GM23248 (cell line): ENCODE results near the gene HDAC10. TPM values are rescaled to one million over a fixed set of nuclear protein-coding genes. Genes with fewer than 3 reads are reported as not detected.

Experiments used
- DNase-seq: peaks from one replicate; pipeline ENCODE4 v3.0.0-alpha.2; 2015
- H2AFZ ChIP-seq: fragments of 200-600 bp; sonication (generic); 2 replicates; pipeline ENCODE4 v1.6.1; 2016; ENCODE audit warnings: antibody characterized with exemption
- H3F3A ChIP-seq: fragments of 200-600 bp; sonication (generic); 2 replicates; pipeline ENCODE4 v1.6.1; 2016; ENCODE audit warnings: mild to moderate bottlenecking, antibody characterized with exemption, mixed run types; ENCODE audit not compliant: insufficient read depth
- H3K27ac ChIP-seq: fragments of 200-600 bp; sonication (generic); 2 replicates; pipeline ENCODE4 v1.5.1; 2016; ENCODE audit warnings: mild to moderate bottlenecking
- H3K27me3 ChIP-seq: fragments of 200-600 bp; sonication (generic); replicated peaks from 2 replicates; pipeline ENCODE4 v1.6.1; 2016; ENCODE audit warnings: mild to moderate bottlenecking; ENCODE audit not compliant: insufficient read depth
- H3K36me3 ChIP-seq: fragments of 200-600 bp; sonication (generic); 2 replicates; pipeline ENCODE4 v1.6.1; 2016; ENCODE audit warnings: low read depth, mild to moderate bottlenecking
- H3K4me1 ChIP-seq: fragments of 200-600 bp; sonication (generic); 2 replicates; pipeline ENCODE4 v1.6.1; 2016; ENCODE audit warnings: mild to moderate bottlenecking; ENCODE audit not compliant: insufficient read depth
- H3K4me2 ChIP-seq: fragments of 200-600 bp; sonication (generic); one replicate; pipeline ENCODE4 v1.6.1; 2016; ENCODE audit warnings: mild to moderate bottlenecking; ENCODE audit not compliant: unreplicated experiment
- H3K4me3 ChIP-seq: fragments of 200-600 bp; sonication (generic); 2 replicates; pipeline ENCODE4 v1.5.1; 2016; ENCODE audit warnings: mild to moderate bottlenecking
- H3K79me2 ChIP-seq: fragments of 200-600 bp; sonication (generic); 2 replicates; pipeline ENCODE4 v1.6.1; 2016; ENCODE audit warnings: mild to moderate bottlenecking; ENCODE audit not compliant: insufficient read depth
- H3K9ac ChIP-seq: fragments of 200-600 bp; sonication (generic); 2 replicates; pipeline ENCODE4 v1.6.1; 2016; ENCODE audit warnings: mild to moderate bottlenecking
- H3K9me2 ChIP-seq: fragments of 200-600 bp; sonication (generic); 2 replicates; pipeline ENCODE4 v1.6.1; 2016; ENCODE audit warnings: mixed run types, mild to moderate bottlenecking, moderate library complexity; ENCODE audit not compliant: insufficient read depth
- H3K9me3 ChIP-seq: fragments of 200-600 bp; sonication (generic); one replicate; pipeline ENCODE4 v1.6.1; 2017; ENCODE audit warnings: low read depth
- H4K20me1 ChIP-seq: fragments of 200-600 bp; sonication (generic); 2 replicates; pipeline ENCODE4 v1.6.0; 2016; ENCODE audit not compliant: insufficient read depth
- EZH2 ChIP-seq: fragments of 200-600 bp; sonication (generic); IDR thresholded peaks from 2 replicates; pipeline ENCODE4 v1.6.1; 2018; ENCODE audit warnings: antibody characterized with exemption, mild to moderate bottlenecking; ENCODE audit not compliant: insufficient read depth, poor library complexity, severe bottlenecking
- EZH2phosphoT487 ChIP-seq: fragments of 200-600 bp; sonication (generic); IDR thresholded peaks from 2 replicates; pipeline ENCODE4 v1.6.1; 2018; ENCODE audit warnings: antibody characterized with exemption, moderate library complexity, mild to moderate bottlenecking, low read depth; ENCODE audit not compliant: insufficient read depth
- WGBS, 2 experiments: methylation state at CpG; one replicate each; pipeline ENCODE4 v1.1.6; 2015 to 2017; ENCODE audit warnings: low lambda C conversion rate in 2 of 2, low coverage in 1 of 2; ENCODE audit errors: missing lambda C conversion rate in 2 of 2; 5-methylcytosine and 5-hydroxymethylcytosine counted together
- in situ Hi-C: fragments of 300-500 bp; cut with MboI; formaldehyde crosslinking; loops from 2 replicates; pipeline ENCODE4 v1.15.0; 2020
- polyA plus RNA-seq: library from polyadenylated mRNA; unstranded; fragments of >200 nt; fragmentation: Nextera tagmentation; extraction: Ambion mirVana; gene quantifications from 2 replicates; pipeline ENCODE4 v1.2.1, GENCODE V29; 2016
- total RNA-seq: library from RNA; depleted of rRNA; stranded (reverse); fragments of >200 nt; shearing (Covaris generic); gene quantifications from 2 replicates; pipeline ENCODE4 v1.2.3, GENCODE V29; 2014

Gene HDAC10
- total and polyA plus RNA-seq, 2 experiments from 2014 or later: 6.6 to 16.8 TPM

GRCh38 chr22:50285568-50286229, 34.6 kb upstream of the HDAC10 start:
- Histone ChIP-seq H3K4me3 (no peak overlapping the region), H3F3A (no peaks in the 10 kb centered on the region), H3K27ac (no peak overlapping the region), H3K4me2 (no peak overlapping the region), H3K4me1 (no peaks in the 10 kb centered on the region), H3K9me2 (no peaks in the 10 kb centered on the region), H3K36me3 (peaks cover 28% of the 10 kb centered on the region; the same call in 1 of the 2 replicates), H3K79me2 (peaks cover 57% of the 10 kb centered on the region), H4K20me1 (no peaks in the 10 kb centered on the region), H2AFZ (no peak overlapping the region), H3K27me3 (no peaks in the 10 kb centered on the region), H3K9me3 (no peaks in the 10 kb centered on the region), H3K9ac (no peak overlapping the region)
- in situ Hi-C loops: no loop called here
- TF ChIP-seq EZH2phosphoT487 (no peak), EZH2 (no peak)
- 94 to 97% methylated on average over 20 to 34 of the region's 34 CpGs for WGBS, 2 experiments
- no peak for DNase-seq

GRCh38 chr22:50284479-50284878, 33.4 kb upstream of the HDAC10 start:
- Histone ChIP-seq H3K27ac (no peak overlapping the region), H2AFZ (no peak overlapping the region), H3F3A (no peaks in the 10 kb centered on the region), H3K9ac (no peak overlapping the region), H3K4me2 (no peak overlapping the region), H3K9me2 (no peaks in the 10 kb centered on the region), H3K27me3 (no peaks in the 10 kb centered on the region), H3K4me3 (no peak overlapping the region), H3K4me1 (no peaks in the 10 kb centered on the region), H3K36me3 (peaks cover 28% of the 10 kb centered on the region; the same call in 1 of the 2 replicates), H4K20me1 (no peaks in the 10 kb centered on the region), H3K79me2 (peaks cover 45% of the 10 kb centered on the region), H3K9me3 (no peaks in the 10 kb centered on the region)
- no peak for DNase-seq
- in situ Hi-C loops: no loop called here
- WGBS, 2 experiments: 82 to 92% methylated on average over 10 to 13 of the region's 13 CpGs
- TF ChIP-seq EZH2phosphoT487: no peak
- TF ChIP-seq EZH2: no peak

- in situ Hi-C loops: no loop called here
- no peaks in the 10 kb centered on the region for H3K4me1 ChIP-seq
- WGBS, 2 experiments: 92 to 93% methylated on average over 16 to 30 of the region's 30 CpGs
- H2AFZ ChIP-seq: no peak overlapping the region
- peaks cover 25% of the 10 kb centered on the region; the same call in 1 of the 2 replicates for H3K36me3 ChIP-seq
- DNase-seq: no peak
- H3K9ac ChIP-seq: no peak overlapping the region
- peaks cover 38% of the 10 kb centered on the region for H3K79me2 ChIP-seq
- no peak overlapping the region for H3K4me3 ChIP-seq
- TF ChIP-seq EZH2phosphoT487 (no peak), EZH2 (no peak)
- no peaks in the 10 kb centered on the region for H3F3A ChIP-seq
- no peaks in the 10 kb centered on the region for H3K9me3 ChIP-seq
- no peaks in the 10 kb centered on the region for H3K9me2 ChIP-seq
- H3K27ac ChIP-seq: no peak overlapping the region
- no peak overlapping the region for H3K4me2 ChIP-seq
- H4K20me1 ChIP-seq: no peaks in the 10 kb centered on the region
- H3K27me3 ChIP-seq: no peaks in the 10 kb centered on the region
These were observed 32.8 kb upstream of the HDAC10 start for GRCh38 chr22:50283821-50284220.

GRCh38 chr22:50282361-50283155, 31.5 kb upstream of the HDAC10 start:
- H3K9me3 ChIP-seq: no peaks in the 10 kb centered on the region
- no peak overlapping the region for H2AFZ ChIP-seq
- no peak overlapping the region for H3K4me2 ChIP-seq
- peaks cover 26% of the 10 kb centered on the region for H3K79me2 ChIP-seq
- 83 to 85% methylated on average over 23 to 45 of the region's 45 CpGs for WGBS, 2 experiments
- H4K20me1 ChIP-seq: no peaks in the 10 kb centered on the region
- no peaks in the 10 kb centered on the region for H3K9me2 ChIP-seq
- peaks cover 20% of the 10 kb centered on the region; the same call in 1 of the 2 replicates for H3K36me3 ChIP-seq
- no peak for TF ChIP-seq EZH2phosphoT487
- TF ChIP-seq EZH2: no peak
- no peaks in the 10 kb centered on the region for H3K27me3 ChIP-seq
- H3K27ac ChIP-seq: no peak overlapping the region
- H3K4me1 ChIP-seq: no peaks in the 10 kb centered on the region
- DNase-seq: peak; percentile 74
- no peak overlapping the region for H3K9ac ChIP-seq
- no peaks in the 10 kb centered on the region for H3F3A ChIP-seq
- in situ Hi-C loops: no loop called here
- no peak overlapping the region for H3K4me3 ChIP-seq
